SK-N-SH treated with all-trans-retinoic acid at 6 μM for 48 hours (cell line): ENCODE measurements around the gene SCNN1B.

Source experiments
- ATAC-seq: fragments of 200-7000 bp; cut with Tn5 transposase; 3 replicates; pipeline ENCODE4 v1.9.1; 2020; ENCODE audit warnings: mild to moderate bottlenecking, moderate library complexity
- ARNTL ChIP-seq: fragments of 450-650 bp; formaldehyde crosslinking; IDR thresholded peaks from 2 replicates; pipeline ENCODE4 v1.5.0; 2020; ENCODE audit warnings: low read depth, mild to moderate bottlenecking, moderate library complexity, borderline replicate concordance
- BACH2 ChIP-seq: fragments of 250-450 bp; sonication (Bioruptor Pico); IDR thresholded peaks from 2 replicates; pipeline ENCODE4 v1.9.0; 2021; ENCODE audit warnings: mild to moderate bottlenecking, borderline replicate concordance
- CSDC2 ChIP-seq: fragments of 250-450 bp; sonication (Bioruptor Pico); IDR thresholded peaks from 2 replicates; pipeline ENCODE4 v1.5.0; 2020; ENCODE audit warnings: mild to moderate bottlenecking, moderate library complexity
- CSRNP3 ChIP-seq: fragments of 250-450 bp; sonication (Bioruptor Pico); IDR thresholded peaks from 2 replicates; pipeline ENCODE4 v1.5.1; 2021; ENCODE audit warnings: mild to moderate bottlenecking, moderate library complexity
- ESRRG ChIP-seq: fragments of 250-450 bp; sonication (Bioruptor Pico); IDR thresholded peaks from 2 replicates; pipeline ENCODE4 v1.6.1; 2021; ENCODE audit warnings: mild to moderate bottlenecking
- GLIS3 ChIP-seq: fragments of 250-450 bp; sonication (Bioruptor Pico); IDR thresholded peaks from 2 replicates; pipeline ENCODE4 v1.5.0; 2020; ENCODE audit warnings: mild to moderate bottlenecking, moderate library complexity
- ISL1 ChIP-seq: fragments of 250-450 bp; sonication (Bioruptor Pico); IDR thresholded peaks from 2 replicates; pipeline ENCODE4 v2.1.2; 2022; ENCODE audit warnings: mild to moderate bottlenecking, moderate library complexity
- OSR1 ChIP-seq: fragments of 250-450 bp; sonication (Bioruptor Pico); IDR thresholded peaks from 2 replicates; pipeline ENCODE4 v1.8.0; 2022; ENCODE audit warnings: moderate library complexity, mild to moderate bottlenecking, inconsistent platforms
- PATZ1 ChIP-seq: fragments of 250-450 bp; sonication (Bioruptor Pico); IDR thresholded peaks from 2 replicates; pipeline ENCODE4 v1.8.0; 2020; ENCODE audit warnings: mild to moderate bottlenecking, moderate library complexity, borderline replicate concordance
- POU6F1 ChIP-seq: fragments of 250-450 bp; sonication (Bioruptor Pico); IDR thresholded peaks from 2 replicates; pipeline ENCODE4 v1.8.0; 2021; ENCODE audit warnings: low read depth, mild to moderate bottlenecking, moderate library complexity, borderline replicate concordance
- PPARA ChIP-seq: fragments of 250-450 bp; sonication (Bioruptor Pico); IDR thresholded peaks from 2 replicates; pipeline ENCODE4 v1.5.0; 2020; ENCODE audit warnings: mild to moderate bottlenecking, borderline replicate concordance
- RARB ChIP-seq: fragments of 250-450 bp; sonication (Bioruptor Pico); IDR thresholded peaks from 2 replicates; pipeline ENCODE4 v1.8.0; 2021; ENCODE audit warnings: mild to moderate bottlenecking, moderate library complexity
- SNAI2 ChIP-seq: fragments of 250-450 bp; sonication (Bioruptor Pico); IDR thresholded peaks from 2 replicates; pipeline ENCODE4 v1.5.0; 2020; ENCODE audit warnings: mild to moderate bottlenecking, moderate library complexity
- TCF4 ChIP-seq: fragments of 250-450 bp; sonication (Bioruptor Pico); IDR thresholded peaks from 2 replicates; pipeline ENCODE4 v1.8.0; 2021; ENCODE audit warnings: mild to moderate bottlenecking, moderate library complexity, borderline replicate concordance
- TSHZ2 ChIP-seq: fragments of 250-450 bp; sonication (Bioruptor Pico); IDR thresholded peaks from 2 replicates; pipeline ENCODE4 v1.5.0; 2020; ENCODE audit warnings: mild to moderate bottlenecking, moderate library complexity
- ZC3H10 ChIP-seq: fragments of 250-450 bp; sonication (Bioruptor Pico); IDR thresholded peaks from 2 replicates; pipeline ENCODE4 v1.5.1; 2021; ENCODE audit warnings: mild to moderate bottlenecking, moderate library complexity
- ZFP30 ChIP-seq: fragments of 450-650 bp; formaldehyde crosslinking; IDR thresholded peaks from 2 replicates; pipeline ENCODE4 v1.5.0; 2022; ENCODE audit warnings: mild to moderate bottlenecking, moderate library complexity
- ZNF565 ChIP-seq: fragments of 450-650 bp; formaldehyde crosslinking; conservative IDR thresholded peaks from 2 replicates; pipeline ENCODE4 v1.5.0; 2020; ENCODE audit warnings: low read depth, mild to moderate bottlenecking, moderate library complexity
- ZNF70 ChIP-seq: fragments of 450-650 bp; formaldehyde crosslinking; IDR thresholded peaks from 2 replicates; pipeline ENCODE4 v1.5.0; 2020; ENCODE audit warnings: mild to moderate bottlenecking, moderate library complexity
- ZNF8 ChIP-seq: fragments of 450-650 bp; formaldehyde crosslinking; IDR thresholded peaks from 2 replicates; pipeline ENCODE4 v1.5.0; 2020; ENCODE audit warnings: mild to moderate bottlenecking, moderate library complexity

Gene SCNN1B

GRCh38 chr16:23371368-23371767, 69.3 kb downstream of the SCNN1B start:
- TF ChIP-seq PATZ1 (CRISPR knock-in tag) (no peak), ZC3H10 (CRISPR knock-in tag) (no peak), ZNF8 (CRISPR knock-in tag) (no peak), ISL1 (CRISPR knock-in tag) (no peak)
- ATAC-seq, result no peak

- no peak for ATAC-seq
- TF ChIP-seq POU6F1 (CRISPR knock-in tag) (no peak), ZNF565 (CRISPR knock-in tag) (no peak), OSR1 (no peak), TCF4 (CRISPR knock-in tag) (no peak), ZNF8 (CRISPR knock-in tag) (no peak), PATZ1 (CRISPR knock-in tag) (no peak), GLIS3 (no peak), ZFP30 (CRISPR knock-in tag) (no peak), CSDC2 (CRISPR knock-in tag) (no peak), ZC3H10 (CRISPR knock-in tag) (no peak)
Observed at GRCh38 chr16:23373436-23374219, 71.5 kb downstream of the SCNN1B start.

- TF ChIP-seq GLIS3 (no peak), SNAI2 (no peak)
- TF ChIP-seq, all 23 proteins: peak for 0
- ATAC-seq, result 0 out of 3 replicates have a peak, but pooled peaks have one; percentile 15
Observed at GRCh38 chr16:23374721-23375510, 72.8 kb downstream of the SCNN1B start.

GRCh38 chr16:23375643-23376042, 73.5 kb downstream of the SCNN1B start:
- no peak for ATAC-seq
- TF ChIP-seq ISL1 (CRISPR knock-in tag), result no peak
- TF ChIP-seq ZC3H10 (CRISPR knock-in tag), result no peak
- no peak for TF ChIP-seq RARB
- TF ChIP-seq ZNF565 (CRISPR knock-in tag), result no peak
- no peak for TF ChIP-seq ESRRG (CRISPR knock-in tag)
- no peak for TF ChIP-seq BACH2 (CRISPR knock-in tag)
- no peak for TF ChIP-seq PPARA
- TF ChIP-seq ZNF70, result no peak
- TF ChIP-seq TSHZ2 (CRISPR knock-in tag), result no peak
- no peak for TF ChIP-seq ARNTL (CRISPR knock-in tag)
- TF ChIP-seq ZFP30 (CRISPR knock-in tag), result no peak
- no peak for TF ChIP-seq CSRNP3 (CRISPR knock-in tag)
- TF ChIP-seq PATZ1 (CRISPR knock-in tag), result no peak
- TF ChIP-seq POU6F1 (CRISPR knock-in tag), result no peak
- TF ChIP-seq ZNF8 (CRISPR knock-in tag), result no peak
- TF ChIP-seq SNAI2, result no peak
